ENCODE results near the gene RACK1.

DNA sequence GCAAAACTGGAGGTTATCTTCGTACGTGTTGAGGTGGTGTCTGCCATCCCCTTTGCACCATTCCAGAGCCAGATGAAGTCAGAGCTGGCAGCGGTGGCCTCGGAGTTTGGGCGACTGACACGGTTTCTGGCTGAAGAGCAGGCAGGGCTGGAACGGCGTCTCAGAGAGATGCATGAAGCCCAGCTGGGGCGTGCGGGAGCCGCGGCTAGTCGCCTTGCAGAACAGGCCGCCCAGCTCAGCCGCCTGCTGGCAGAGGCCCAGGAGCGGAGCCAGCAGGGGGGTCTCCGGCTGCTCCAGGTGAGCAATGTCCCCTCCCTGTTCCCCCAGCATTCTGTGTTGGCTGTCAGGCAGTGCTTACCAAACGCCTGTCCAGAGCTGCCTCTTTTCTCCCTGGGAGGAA is 11.1 kb downstream of the RACK1 start:
- no peak for TF ChIP-seq POLR2A (IDR thresholded peaks at IDR 0.05; ENCODE audit: low read depth, low read length)
- no peak for TF ChIP-seq CTCF (conservative IDR thresholded peaks at IDR 0.05; ENCODE audit: low read depth, low read length)
- TF ChIP-seq SMC3 (IDR thresholded peaks at IDR 0.05; ENCODE audit: low read depth, low read length) = no peak
